ENCODE results near the gene GLIS2. TPM values are rescaled to one million over a fixed set of nuclear protein-coding genes. Genes with fewer than 3 reads are reported as not detected.

GLIS2 gene
- total and polyA plus RNA-seq, 3 experiments from 2014 or later: 0.13 to 0.26 TPM; not detected in 1

DNA sequence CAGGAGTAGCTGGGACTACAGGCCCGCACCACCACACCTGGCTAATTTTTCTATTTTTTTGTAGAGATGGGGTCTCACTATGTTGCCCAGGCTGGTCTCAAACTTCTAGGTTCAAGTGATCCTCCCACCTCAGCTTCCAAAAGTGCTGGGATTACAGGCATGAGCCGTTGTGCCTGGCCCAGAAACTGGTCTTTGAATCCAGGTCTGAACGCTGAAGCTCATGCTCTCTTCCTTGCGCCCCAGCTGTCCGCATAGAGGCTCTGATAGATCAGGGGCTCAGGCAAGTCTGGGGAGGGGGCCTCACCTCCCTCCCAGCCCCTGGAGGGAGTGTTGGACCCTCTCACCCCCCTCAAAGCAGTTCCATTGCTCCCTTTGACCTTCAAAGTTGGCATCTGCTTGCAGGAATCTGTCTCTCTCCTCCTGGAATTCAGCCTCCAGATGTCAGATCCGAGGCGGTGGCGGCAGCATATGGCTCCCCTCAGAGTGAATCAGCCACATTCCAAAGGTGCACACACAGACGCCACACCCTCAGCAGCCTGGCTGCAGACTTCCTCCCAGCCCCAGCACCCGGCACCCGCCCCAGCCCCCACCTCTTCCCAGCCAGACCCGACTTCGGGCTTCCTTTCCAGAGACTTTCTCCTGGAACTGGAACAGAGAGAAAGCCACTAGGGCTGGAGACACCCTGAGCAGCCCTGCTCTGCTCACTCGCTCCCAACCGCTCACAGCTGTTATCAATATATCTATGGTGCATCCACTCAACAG is 16.9 kb upstream of the GLIS2 start:
- Mint-ChIP-seq H3K36me3 (peaks cover 0 to 11% (median 0%) of the 10 kb centered on the region in 3 donors), H3K27me3 (no peaks in the 10 kb centered on the region), H3K4me3 (no peak overlapping the region), H3K4me1 (peaks cover 0 to under 1% (median 0%) of the 10 kb centered on the region in 3 donors), H3K9me3 (no peaks in the 10 kb centered on the region), H3K27ac (peak overlapping the region in 2 of 8 donors; percentile 44 to 78)
- H3K4me3 ChIP-seq (ENCODE audit: low read length): no peak overlapping the region
- DNase-seq: no peak
- no peaks in the 10 kb centered on the region for H3K27me3 ChIP-seq (ENCODE audit: insufficient read depth, low read length, poor library complexity, severe bottlenecking)
- H3K27ac ChIP-seq (ENCODE audit: low read depth, low read length): no peak overlapping the region
- no peaks in the 10 kb centered on the region for H3K36me3 ChIP-seq (ENCODE audit: insufficient read depth, low read length)
- no peaks in the 10 kb centered on the region for H3K9me3 ChIP-seq (ENCODE audit: low read length)
- ChIA-PET POLR2A (interaction anchor here (0.7 kb wide), 1 partner anchor 94 kb away, joined by 3 read pairs; no protein-coding TSS in a partner anchor), CTCF (interaction anchor here (0.8 to 1.7 kb wide), 3 partner anchors 9 to 31 kb away, joined by 3 to 6 read pairs (median 4); no protein-coding TSS in a partner anchor)
- H3K4me1 ChIP-seq (ENCODE audit: insufficient read depth, low read length): no peaks in the 10 kb centered on the region

GRCh38 chr16:4301177-4301576 is 14.7 kb upstream of the GLIS2 start:
- Histone ChIP-seq H3K9me3 (ENCODE audit: low read length) (no peaks in the 10 kb centered on the region), H3K27ac (ENCODE audit: low read depth, low read length) (no peak overlapping the region), H3K4me1 (ENCODE audit: insufficient read depth, low read length) (peaks cover 7% of the 10 kb centered on the region), H3K4me3 (ENCODE audit: low read length) (no peak overlapping the region), H3K27me3 (ENCODE audit: insufficient read depth, low read length, poor library complexity, severe bottlenecking) (no peaks in the 10 kb centered on the region), H3K36me3 (ENCODE audit: insufficient read depth, low read length) (no peaks in the 10 kb centered on the region)
- no peaks in the 10 kb centered on the region for H3K27me3 Mint-ChIP-seq
- no peaks in the 10 kb centered on the region for H3K9me3 Mint-ChIP-seq
- no peak overlapping the region for H3K27ac Mint-ChIP-seq
- DNase-seq: no peak
- ChIA-PET CTCF (interaction anchor here (1.1 kb wide), 1 partner anchor 12 kb away, joined by 3 read pairs; no protein-coding TSS in a partner anchor), POLR2A (no interaction called here)
- H3K36me3 Mint-ChIP-seq: peaks cover 0 to 14% (median 0%) of the 10 kb centered on the region in 3 donors
- H3K4me3 Mint-ChIP-seq: no peak overlapping the region
- H3K4me1 Mint-ChIP-seq: peaks cover 4 to 14% (median 5%) of the 10 kb centered on the region in 3 donors

DNA sequence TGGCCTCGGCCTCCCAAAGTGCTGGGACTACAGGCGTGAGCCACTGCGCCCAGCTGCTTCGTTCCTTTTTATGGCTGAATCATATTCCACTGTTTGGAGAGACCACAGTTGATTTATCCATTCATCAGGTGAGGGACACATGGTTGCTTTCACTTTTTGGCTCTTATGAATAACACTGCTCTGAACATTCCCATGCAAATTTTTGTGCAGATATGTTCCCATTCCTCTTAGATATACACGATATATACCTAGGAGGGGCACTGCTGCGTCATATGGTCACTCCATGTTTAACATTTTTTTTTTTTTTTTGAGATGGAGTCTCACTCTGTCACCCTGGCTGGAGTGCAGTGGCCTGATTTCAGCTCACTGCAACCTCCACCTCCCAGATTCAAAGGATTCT is 13.9 kb upstream of the GLIS2 start:
- Histone ChIP-seq H3K27ac (ENCODE audit: low read depth, low read length) (no peak overlapping the region), H3K27me3 (ENCODE audit: insufficient read depth, low read length, poor library complexity, severe bottlenecking) (no peaks in the 10 kb centered on the region), H3K4me1 (ENCODE audit: insufficient read depth, low read length) (peaks cover 15% of the 10 kb centered on the region), H3K4me3 (ENCODE audit: low read length) (no peak overlapping the region), H3K36me3 (ENCODE audit: insufficient read depth, low read length) (no peaks in the 10 kb centered on the region), H3K9me3 (ENCODE audit: low read length) (no peaks in the 10 kb centered on the region)
- Mint-ChIP-seq H3K36me3 (peaks cover 0 to 14% (median 0%) of the 10 kb centered on the region in 3 donors), H3K27me3 (no peaks in the 10 kb centered on the region), H3K9me3 (no peaks in the 10 kb centered on the region), H3K27ac (peak overlapping the region in 2 of 8 donors; percentile 13 to 63), H3K4me1 (peaks cover 12 to 21% (median 13%) of the 10 kb centered on the region in 3 donors), H3K4me3 (no peak overlapping the region)
- no peak for DNase-seq
- CTCF ChIA-PET: interaction anchor here (1.1 kb wide), 1 partner anchor 13 kb away, joined by 3 read pairs; no protein-coding TSS in a partner anchor
- POLR2A ChIA-PET: no interaction called here

DNA sequence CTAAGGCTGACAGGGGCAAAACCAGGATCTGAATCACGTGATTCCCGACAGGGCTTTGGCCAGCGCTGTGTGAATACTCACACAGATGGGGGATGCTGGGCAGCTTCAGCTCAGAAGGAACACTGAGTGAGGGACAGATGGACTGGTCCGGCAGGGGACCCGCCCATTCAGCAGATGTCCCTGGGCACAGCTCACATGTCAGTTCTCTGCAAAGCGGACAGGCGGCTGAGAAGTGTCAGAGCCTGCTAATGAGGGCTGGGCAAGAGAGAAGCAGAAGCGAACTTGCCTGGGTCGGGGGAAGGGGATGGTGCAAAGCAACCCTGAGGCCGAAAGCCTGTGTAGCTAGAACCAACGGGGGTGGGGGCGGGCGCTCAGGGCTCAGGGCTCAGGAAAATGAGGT is 11.9 kb upstream of the GLIS2 start:
- H3K36me3 Mint-ChIP-seq: peaks cover 0 to 18% (median 0%) of the 10 kb centered on the region in 3 donors
- H3K27ac ChIP-seq (ENCODE audit: low read depth, low read length): no peak overlapping the region
- H3K4me3 ChIP-seq (ENCODE audit: low read length): no peak overlapping the region
- peaks cover 0 to 2% of the 10 kb centered on the region in 2 donors for H3K27me3 Mint-ChIP-seq
- H3K36me3 ChIP-seq (ENCODE audit: insufficient read depth, low read length): no peaks in the 10 kb centered on the region
- H3K27me3 ChIP-seq (ENCODE audit: insufficient read depth, low read length, poor library complexity, severe bottlenecking): no peaks in the 10 kb centered on the region
- H3K9me3 Mint-ChIP-seq: no peaks in the 10 kb centered on the region
- H3K4me1 Mint-ChIP-seq: peaks cover 16 to 27% (median 18%) of the 10 kb centered on the region in 3 donors
- H3K27ac Mint-ChIP-seq: peak overlapping the region in 5 of 8 donors; percentile 48 to 88 (median 63)
- H3K4me3 Mint-ChIP-seq: peak overlapping the region in 1 of 7 donors; percentile 23
- POLR2A ChIA-PET: interaction anchor here (0.6 kb wide), 1 partner anchor 127 kb away, joined by 5 read pairs; no protein-coding TSS in a partner anchor
- H3K9me3 ChIP-seq (ENCODE audit: low read length): no peaks in the 10 kb centered on the region
- H3K4me1 ChIP-seq (ENCODE audit: insufficient read depth, low read length): peaks cover 19% of the 10 kb centered on the region
- DNase-seq: no peak
- CTCF ChIA-PET: interaction anchor here (1.0 to 4.0 kb wide), 6 partner anchors 8 to 178 kb away, joined by 3 to 19 read pairs (median 5); partner anchors contain the start of gene TFAP4

DNA sequence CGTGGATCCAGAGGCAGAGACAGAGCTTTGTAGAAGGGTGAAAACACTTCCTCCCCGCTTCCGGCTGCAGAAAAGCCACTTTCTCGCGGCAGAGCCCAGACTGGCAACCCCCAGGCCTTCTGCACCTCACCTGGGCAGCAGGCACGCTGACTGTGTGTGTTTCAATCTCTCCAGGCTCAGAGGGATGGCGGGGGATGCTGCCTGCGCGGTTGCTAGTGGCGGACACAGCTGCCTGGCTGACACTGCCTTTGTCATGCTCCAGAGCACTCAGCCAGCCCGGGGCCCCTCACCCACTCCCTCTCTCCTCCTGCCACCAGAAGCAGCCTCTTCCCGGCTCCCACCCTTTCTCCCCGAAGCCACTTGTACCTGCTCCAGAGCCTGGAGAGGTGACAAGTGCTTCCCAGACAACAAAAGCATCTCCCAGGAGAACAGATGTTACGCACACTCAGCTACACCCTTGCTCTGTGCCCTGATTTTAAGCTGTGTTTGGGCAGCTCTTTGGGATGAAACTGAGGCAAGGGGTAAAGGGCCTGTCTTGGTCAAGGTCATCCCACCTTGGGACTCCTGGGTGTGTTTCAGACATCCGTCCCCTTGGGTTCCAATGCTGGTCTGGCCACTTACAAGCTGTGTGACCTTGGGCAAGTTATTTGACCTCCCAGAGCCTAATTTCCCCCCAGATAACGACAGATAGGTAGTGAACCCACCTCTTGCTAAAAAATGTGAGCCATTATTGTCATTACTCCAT is 9.2 kb upstream of the GLIS2 start:
- Mint-ChIP-seq H3K27me3 (peaks cover 0 to 4% of the 10 kb centered on the region in 2 donors), H3K9me3 (no peaks in the 10 kb centered on the region), H3K4me3 (peak overlapping the region; percentile 86 to 98 (median 94)), H3K4me1 (peaks cover 16 to 27% (median 18%) of the 10 kb centered on the region in 3 donors), H3K27ac (peak overlapping the region; percentile 97 to 100 (median 100)), H3K36me3 (peaks cover 0 to 13% (median 0%) of the 10 kb centered on the region in 3 donors)
- H3K36me3 ChIP-seq (ENCODE audit: insufficient read depth, low read length): no peaks in the 10 kb centered on the region
- peak overlapping the region; percentile 91 for H3K4me3 ChIP-seq (ENCODE audit: low read length)
- peak overlapping the region; percentile 91 for H3K27ac ChIP-seq (ENCODE audit: low read depth, low read length)
- ChIA-PET CTCF (interaction anchor here (1.1 to 4.0 kb wide), 8 partner anchors 8 to 96 kb away, joined by 3 to 20 read pairs (median 4); no protein-coding TSS in a partner anchor), POLR2A (interaction anchor here (1.0 to 1.5 kb wide), 3 partner anchors 34 to 53 kb away, joined by 3 to 8 read pairs (median 4); partner anchors contain the start of gene TFAP4)
- H3K4me1 ChIP-seq (ENCODE audit: insufficient read depth, low read length): peaks cover 19% of the 10 kb centered on the region
- peak; percentile 50 to 74 (median 56) for DNase-seq
- no peaks in the 10 kb centered on the region for H3K9me3 ChIP-seq (ENCODE audit: low read length)
- H3K27me3 ChIP-seq (ENCODE audit: insufficient read depth, low read length, poor library complexity, severe bottlenecking): no peaks in the 10 kb centered on the region

DNA sequence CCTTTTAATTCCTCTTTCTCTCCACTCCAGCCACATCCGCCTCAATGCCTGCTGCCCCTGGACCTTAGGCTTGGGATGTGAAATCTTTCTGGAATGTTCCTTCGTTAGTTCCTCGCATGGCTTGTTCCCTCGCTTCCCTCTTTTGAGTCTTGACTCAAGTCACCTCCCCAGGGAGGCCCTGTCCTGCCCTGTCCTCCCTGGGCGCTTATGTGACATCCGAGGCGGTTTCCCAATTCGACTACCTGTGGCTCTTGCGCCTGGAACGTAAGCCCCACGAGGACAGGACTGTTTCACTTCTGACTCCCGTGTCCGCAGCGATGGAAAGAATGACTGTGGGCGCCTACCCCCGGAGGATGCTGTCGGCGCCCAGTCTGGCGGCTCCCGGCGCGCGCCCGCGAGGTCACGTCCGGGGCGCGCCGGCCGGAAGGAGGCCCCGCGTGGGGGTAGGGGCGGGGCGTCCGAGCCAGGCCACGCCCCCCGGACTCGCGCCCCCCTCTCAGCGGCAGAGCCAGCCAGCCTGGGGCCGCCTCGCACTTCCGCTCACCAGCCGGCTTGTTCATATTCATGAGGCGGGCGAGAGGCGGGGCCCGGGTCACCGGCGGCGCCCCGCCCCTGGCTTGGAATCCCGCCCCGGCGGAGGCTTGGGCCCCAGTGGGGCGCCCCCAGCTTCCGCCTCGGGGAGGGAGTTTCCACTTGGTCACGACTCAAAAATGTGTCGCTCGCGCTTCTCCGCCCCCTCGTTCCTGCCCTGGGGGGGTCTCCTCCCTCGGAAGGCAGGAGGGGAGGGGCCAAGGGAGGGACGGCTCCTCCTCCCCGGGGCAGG is 8.4 kb upstream of the GLIS2 start:
- Mint-ChIP-seq H3K9me3 (no peaks in the 10 kb centered on the region), H3K36me3 (peaks cover 0 to 9% (median 0%) of the 10 kb centered on the region in 3 donors), H3K27me3 (peaks cover 0 to 4% of the 10 kb centered on the region in 2 donors), H3K4me3 (peak overlapping the region; percentile 86 to 98 (median 94)), H3K27ac (peak overlapping the region; percentile 97 to 100 (median 100)), H3K4me1 (peaks cover 16 to 27% (median 18%) of the 10 kb centered on the region in 3 donors)
- ChIA-PET CTCF (interaction anchor here (0.9 to 3.6 kb wide), 10 partner anchors 9 to 95 kb away, joined by 3 to 22 read pairs (median 4); no protein-coding TSS in a partner anchor), POLR2A (interaction anchor here (0.6 to 1.5 kb wide), 3 partner anchors 34 to 366 kb away, joined by 3 to 8 read pairs (median 4); partner anchors contain the start of gene TFAP4)
- H3K27ac ChIP-seq (ENCODE audit: low read depth, low read length): peak overlapping the region; percentile 91
- peak; percentile 97 to 99 (median 98) for DNase-seq
- H3K4me3 ChIP-seq (ENCODE audit: low read length): peak overlapping the region; percentile 91
- H3K4me1 ChIP-seq (ENCODE audit: insufficient read depth, low read length): peaks cover 19% of the 10 kb centered on the region
- H3K27me3 ChIP-seq (ENCODE audit: insufficient read depth, low read length, poor library complexity, severe bottlenecking): no peaks in the 10 kb centered on the region
- no peaks in the 10 kb centered on the region for H3K36me3 ChIP-seq (ENCODE audit: insufficient read depth, low read length)
- no peaks in the 10 kb centered on the region for H3K9me3 ChIP-seq (ENCODE audit: low read length)

Measured in CD8-positive, alpha-beta memory T cell (primary cell).